ENCODE results near the gene CEACAM4.

DNA sequence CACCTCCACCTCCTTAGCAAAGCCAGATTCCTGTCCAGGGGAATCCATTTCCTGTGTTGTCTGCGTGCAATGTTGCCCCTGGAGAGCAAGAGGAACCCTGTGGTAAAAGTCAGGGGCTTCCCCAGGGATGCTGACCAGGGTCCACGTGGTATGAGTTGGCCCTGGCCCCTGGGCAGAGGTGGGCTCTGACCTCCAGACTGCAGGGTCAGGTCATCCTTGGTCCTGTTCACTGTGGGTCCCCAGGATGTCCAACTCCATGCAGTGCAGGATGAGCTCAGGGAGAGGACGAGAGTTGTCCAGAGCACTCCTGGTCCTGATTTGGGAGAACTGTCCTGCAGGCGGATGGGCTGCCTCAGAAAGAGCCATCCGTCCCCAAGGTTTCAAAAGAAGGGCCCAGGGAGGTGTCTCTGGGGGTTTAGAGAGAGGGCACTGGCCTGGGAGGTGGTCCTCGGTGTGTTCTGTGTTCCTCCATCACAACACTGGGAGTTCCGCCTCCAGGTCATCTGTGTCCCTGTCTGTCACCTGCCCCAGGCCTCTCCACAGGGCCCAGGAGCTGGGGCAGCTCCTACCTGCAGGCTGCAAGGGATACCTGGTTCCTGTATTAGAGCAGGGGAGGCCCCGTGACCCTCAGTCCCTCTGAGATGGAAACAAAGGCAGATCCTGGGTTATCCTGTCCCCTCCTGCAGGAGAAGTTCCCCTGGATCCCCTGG lies 1.2 kb upstream of the CEACAM4 start:
- TF ChIP-seq CTCF (IDR thresholded peaks at IDR 0.05): no peak
- TF ChIP-seq POLR2AphosphoS5 (IDR thresholded peaks at IDR 0.05): no peak
- TF ChIP-seq POLR2A (IDR thresholded peaks at IDR 0.05; ENCODE audit: low read depth): no peak
- TF ChIP-seq EP300 (IDR thresholded peaks at IDR 0.05): no peak

Data from esophagus muscularis mucosa (tissue), 4 donors.